ENCODE data around the gene ANKRD36.
"Not testable (repeated sequence)": the region's sequence is repeated elsewhere in the genome, so short reads cannot be mapped to it uniquely, and the experiment has no call there.

ANKRD36 gene

DNA sequence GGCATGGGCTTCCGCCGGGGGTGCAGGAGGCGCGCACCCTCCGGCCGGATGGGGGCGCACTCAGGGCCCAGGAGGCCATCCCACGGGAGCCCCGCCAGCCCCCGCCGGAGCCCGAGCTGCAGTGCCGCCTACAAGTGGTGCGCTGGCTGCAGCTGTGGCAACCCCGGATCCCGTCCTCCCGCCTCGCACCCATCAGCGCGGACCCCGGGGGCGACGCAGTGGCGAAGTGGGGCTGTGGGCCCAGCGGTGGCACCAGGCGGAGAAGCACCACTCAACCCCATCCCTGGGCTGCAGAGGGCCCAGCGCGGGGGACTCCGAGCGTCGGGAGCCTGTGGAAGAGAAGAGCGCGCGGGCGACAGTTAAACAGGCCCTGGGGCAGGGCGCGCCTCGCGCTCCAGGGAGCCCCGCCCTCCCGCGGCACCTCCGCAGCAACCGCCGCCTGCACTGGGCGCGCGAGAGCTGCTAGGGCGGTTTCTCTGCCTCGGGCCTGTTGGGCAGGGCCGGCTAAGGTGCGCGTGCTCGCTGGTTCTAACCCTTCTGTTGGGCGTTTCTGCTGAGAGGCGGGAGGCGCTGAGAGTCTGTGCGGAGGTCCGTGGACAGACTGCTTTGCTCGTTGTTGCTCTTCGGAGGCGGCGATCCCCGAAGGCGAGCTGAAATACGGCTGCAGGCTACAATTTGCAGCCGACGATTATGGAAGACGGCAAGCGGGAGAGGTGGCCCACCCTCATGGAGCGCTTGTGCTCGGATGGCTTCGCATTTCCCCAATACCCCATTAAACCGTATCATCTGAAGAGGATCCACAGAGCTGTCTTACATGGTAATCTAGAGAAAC is at the start of gene ANKRD36:
Gene ANKRD36, plus strand, starts transcription at position 104 of the 832 bp plus-strand sequence. Its CDS starts 587 bp downstream, at position 691.
- DNase-seq, result not testable (repeated sequence)

DNA sequence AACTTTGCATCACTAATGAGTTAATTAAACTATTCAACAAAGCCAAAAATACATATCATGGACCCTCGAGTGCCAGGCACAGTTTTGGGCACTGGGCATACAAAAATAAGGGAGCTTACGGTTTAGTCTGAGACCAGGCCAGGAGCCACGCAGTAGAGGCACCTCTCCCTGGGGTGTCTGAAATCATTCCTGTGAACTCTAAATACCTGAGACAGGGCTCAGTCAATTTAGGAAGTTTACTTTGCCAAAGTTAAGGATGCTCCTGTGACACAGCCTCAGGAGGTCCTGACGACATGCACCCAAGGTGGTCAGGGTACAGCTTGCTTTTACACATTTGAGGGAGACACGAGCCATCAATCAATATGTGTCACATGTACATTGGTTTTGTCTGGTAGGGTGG is 46.9 kb upstream of the ANKRD36 start:
- DNase-seq, result not testable (repeated sequence)

DNA sequence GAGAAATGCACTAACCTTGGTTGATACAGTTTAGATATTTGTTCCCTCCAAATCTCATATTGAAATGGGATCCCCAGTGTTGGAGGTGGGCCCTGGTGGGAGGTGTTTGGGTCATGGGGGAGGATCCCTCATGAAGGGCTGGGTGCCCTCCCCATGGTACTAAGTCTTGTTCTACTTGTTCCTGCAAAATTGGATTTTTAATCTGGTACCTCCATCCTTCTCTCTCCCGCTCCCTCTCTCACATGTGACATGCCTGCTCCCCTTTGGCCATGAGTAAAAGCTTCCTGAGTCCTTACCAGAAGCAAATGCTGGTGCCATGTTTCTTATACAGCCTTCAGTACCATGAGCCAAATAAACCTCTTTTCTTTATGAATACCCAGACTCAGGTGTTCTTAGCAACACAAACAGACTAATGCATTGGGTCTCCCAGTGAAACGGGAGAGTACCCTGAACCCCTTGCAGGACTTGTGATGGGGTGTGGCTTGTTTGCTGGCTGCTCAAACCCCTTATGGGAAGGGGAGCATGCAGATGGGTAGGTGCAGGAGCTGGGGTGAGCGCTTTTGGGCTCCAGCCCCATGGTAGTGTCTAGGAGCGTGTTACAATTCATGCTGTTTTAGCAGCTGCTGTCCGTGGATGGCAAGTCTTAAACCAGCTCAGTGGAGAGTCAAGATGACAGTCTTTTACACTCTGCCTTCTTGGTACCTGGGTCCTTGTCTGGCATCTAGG is 45.5 kb upstream of the ANKRD36 start:
- DNase-seq, result no peak

DNA sequence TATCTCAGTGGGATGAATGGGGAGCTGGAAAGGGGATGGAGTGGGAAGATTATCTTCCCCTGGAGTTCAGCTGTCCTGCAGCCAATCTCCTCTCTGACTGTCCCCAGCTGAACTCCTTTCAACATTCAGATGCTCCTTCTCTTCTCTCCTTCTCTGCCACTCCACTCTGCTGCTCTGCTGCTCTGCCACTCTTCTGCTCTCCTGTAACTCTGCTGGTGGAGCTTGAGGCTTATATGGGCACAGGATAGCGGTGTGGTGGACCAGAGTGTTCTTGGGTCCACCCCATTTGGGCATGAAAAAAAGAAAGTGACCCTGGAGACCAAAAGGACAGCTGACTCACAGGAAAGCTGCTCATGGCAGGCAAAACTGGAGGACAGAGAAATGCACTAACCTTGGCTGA is 44.9 kb upstream of the ANKRD36 start:
- DNase-seq, result no peak

DNA sequence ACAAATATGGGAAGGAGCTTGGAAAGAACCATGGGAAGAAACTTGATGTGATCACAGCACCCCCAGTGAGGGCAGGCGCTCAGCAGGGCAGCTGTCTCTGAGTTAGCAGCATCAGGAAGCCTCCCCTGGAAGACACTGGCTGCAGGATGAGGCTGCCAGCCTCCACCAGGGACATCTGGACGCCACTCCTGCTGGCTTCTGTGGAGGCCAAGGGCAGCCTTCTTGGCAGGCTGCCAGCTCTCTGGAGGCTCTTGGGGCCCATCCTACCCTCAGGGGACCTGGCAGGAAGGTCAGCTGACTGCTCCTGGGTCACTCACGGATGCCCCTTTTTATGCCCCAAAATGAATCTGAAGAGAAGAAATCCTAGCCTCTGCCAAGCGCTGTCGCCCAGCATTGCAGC is 44.2 kb upstream of the ANKRD36 start:
- DNase-seq, result not testable (repeated sequence)

DNA sequence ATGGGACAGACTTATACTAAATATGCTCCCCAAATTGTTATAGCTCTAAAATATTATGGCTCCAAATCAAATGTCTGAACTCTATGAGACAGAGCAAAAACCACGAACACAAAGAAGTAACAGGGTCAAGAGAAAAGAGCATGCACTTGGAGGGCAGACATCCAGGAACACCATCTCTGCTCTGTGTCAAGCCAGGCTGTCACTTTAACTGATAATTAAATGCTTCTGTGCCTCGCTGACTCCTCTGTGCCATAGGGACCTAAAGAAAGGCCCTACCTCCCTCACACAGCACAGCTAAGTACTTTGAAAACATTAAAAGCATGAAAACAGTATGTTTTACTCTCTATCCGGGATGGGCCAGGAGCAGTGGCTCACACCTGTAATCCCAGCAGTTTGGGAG is 42.0 kb upstream of the ANKRD36 start:
- DNase-seq, result not testable (repeated sequence)

DNA sequence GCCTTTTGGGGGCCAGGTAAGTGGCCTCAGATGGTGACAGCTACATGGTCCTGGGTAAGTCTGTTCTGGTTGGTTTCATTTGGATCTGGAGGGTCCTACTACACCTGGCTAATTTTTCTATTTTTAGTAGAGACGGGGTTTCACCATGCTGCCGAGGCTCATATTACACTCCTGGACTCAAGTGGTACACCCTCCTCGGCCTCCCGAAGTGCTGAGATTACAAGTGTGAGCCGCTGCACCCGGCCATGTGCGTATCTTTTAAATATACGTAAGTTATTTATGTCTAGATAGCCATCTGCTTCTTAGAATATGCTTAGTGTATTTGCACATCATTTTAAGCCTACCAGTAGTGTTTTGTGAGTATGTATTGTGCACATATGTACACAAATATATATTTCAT is 35.7 kb upstream of the ANKRD36 start:
- DNase-seq, result not testable (repeated sequence)

DNA sequence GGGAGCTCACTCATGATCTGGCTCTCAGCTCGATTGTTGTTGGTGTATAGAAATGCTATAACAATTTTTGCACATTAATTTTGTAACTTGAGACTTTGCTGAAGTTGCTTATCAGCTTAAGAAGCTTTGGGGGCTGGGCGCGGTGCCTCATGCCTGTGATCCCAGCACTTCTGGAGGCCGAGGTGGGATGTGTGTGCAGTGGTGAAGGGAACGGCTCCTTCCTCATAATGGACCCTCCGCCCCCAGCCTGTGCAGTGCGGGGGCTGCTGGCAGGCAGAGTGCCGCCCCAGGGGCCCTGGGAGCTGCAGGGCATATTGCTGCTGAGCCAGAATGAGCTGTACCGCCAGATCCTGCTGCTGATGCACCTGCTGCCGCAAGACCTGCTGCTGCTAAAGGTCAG is 32.1 kb upstream of the ANKRD36 start:
- DNase-seq, result not testable (repeated sequence)

DNA sequence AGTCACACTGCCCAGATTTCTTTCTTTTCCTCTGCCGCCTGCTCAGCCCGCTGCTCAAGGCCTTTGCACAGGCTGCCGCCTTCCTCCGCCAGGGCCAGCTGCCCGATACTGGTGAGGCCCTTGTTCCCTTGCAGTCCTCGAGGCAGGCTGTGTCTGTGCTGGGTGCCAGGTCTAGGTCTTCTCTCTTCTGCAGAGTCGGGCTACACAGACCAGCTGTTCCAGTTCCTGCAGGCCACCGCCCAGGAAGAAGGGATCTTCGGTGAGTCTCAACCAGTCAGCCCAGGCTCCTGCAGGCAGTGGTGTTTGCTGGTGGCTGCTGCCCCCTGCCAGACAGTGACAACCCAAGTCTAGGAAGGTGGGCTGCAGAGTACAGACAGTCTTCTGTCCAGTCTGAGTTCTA is 30.7 kb upstream of the ANKRD36 start:
- DNase-seq, result not testable (repeated sequence)

DNA sequence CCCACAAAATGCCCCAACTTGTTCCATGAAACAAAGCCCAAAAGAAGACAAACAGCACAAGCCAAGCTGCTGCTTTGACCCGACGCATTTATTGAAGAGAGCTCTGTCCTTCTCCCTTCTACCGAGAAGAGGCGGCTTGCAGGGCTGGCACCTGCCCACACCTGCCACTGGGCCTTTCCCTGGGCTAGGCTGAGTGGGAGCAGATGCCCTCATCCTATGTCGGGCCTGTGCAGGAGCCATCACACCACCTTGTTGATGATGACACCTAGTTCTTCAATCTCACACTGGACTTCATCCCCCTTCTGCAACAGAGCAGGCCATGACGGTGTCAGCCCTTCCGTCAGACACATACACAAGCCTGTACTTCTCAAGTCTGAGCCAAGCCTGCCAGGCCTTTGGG is 29.4 kb upstream of the ANKRD36 start:
- DNase-seq, result not testable (repeated sequence)

DNA sequence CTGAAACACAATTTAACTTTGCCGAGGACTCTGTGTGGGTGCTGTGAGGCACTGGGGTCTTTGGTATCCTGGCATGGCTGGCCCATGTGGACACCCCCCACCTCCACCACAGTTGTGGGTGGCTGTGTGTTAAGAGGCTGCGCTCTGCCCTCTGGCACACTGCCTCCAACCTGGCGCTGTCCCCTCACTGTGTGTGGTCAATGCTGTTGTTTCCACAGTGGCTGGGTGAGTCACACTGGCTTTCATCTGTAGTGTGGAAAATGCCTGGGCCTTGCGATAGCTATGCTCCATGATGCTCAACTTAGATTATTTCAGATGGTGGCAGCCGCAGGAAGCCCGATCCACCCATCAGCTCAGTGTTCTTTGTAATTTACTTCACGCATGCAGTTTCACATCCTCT is 27.9 kb upstream of the ANKRD36 start:
- DNase-seq, result not testable (repeated sequence)

DNA sequence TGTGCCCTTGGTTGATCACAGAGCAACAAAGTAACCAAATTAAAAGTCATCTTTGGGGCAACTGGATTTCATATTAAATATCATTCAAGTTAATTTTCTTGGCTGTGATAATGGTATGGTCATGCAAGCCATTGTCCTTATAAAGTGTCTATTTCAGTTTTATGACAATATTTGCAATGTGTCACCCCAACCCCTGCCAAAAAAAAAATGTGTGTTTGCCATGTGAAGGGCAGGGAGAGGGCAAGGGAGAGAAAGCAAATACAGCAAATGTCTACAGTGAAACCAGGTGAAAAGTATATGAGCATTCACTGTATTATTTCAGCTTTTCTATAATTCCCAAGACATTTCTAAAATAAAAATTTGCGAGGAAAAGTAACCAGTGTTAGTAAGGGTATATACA is 24.2 kb upstream of the ANKRD36 start:
- not testable (repeated sequence) for DNase-seq

DNA sequence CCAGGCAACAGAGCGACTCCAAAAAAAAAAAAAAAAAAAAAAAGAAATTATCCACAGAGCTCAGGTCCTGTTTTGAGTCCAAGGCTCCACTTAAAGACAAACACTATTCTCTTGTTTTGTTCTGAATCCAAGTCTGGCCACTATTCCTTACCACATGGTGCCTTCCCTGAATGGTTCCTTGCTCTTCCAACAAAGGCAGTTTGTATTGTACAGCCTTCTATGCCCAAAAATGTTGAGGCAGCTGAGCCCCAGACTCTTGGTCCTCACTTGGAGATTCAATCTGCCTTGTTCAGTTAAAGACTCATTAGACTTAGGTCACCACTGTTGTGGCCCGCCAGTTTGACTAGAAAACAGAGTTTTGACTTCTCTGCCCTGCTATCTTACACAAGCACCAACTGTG is 20.0 kb upstream of the ANKRD36 start:
- DNase-seq, result not testable (repeated sequence)

DNA sequence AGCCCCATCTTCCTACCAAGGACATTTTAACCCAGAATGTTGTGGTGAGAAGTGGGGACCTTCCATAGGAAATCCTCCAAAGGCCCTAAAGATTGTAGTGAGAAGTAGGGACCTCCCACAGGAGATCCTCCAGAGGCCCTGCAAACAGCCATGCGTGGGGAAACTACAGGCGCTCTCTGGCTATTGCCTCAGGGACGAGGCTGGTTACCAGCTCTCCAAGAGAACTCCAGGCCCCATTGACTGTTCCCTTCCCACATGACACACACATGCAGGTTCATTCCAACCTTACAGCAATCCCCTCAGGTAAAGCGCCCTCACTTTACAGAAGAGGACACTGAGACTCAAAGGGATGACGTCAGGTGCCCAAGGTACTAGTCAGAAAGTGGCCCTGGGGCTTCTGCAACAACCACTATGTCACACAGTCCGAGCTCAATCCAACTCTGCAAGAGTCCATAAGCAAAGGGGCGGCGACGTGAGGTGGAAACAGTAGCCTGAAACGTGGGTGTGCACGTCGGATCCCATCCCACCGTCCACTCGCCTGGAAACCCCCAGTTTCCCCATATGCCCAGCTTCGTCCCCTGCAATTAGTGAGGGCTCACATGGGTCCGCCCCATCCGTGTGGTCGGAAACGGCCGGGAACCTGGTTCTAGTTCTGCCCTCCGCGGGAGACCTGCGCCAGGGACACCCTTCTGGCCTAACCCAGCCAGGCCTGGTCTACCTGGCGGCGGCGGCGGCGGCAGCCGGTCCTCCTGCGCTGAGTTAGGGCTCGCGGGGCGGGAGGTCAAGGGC is 18.8 kb upstream of the ANKRD36 start:
- not testable (repeated sequence) for DNase-seq

DNA sequence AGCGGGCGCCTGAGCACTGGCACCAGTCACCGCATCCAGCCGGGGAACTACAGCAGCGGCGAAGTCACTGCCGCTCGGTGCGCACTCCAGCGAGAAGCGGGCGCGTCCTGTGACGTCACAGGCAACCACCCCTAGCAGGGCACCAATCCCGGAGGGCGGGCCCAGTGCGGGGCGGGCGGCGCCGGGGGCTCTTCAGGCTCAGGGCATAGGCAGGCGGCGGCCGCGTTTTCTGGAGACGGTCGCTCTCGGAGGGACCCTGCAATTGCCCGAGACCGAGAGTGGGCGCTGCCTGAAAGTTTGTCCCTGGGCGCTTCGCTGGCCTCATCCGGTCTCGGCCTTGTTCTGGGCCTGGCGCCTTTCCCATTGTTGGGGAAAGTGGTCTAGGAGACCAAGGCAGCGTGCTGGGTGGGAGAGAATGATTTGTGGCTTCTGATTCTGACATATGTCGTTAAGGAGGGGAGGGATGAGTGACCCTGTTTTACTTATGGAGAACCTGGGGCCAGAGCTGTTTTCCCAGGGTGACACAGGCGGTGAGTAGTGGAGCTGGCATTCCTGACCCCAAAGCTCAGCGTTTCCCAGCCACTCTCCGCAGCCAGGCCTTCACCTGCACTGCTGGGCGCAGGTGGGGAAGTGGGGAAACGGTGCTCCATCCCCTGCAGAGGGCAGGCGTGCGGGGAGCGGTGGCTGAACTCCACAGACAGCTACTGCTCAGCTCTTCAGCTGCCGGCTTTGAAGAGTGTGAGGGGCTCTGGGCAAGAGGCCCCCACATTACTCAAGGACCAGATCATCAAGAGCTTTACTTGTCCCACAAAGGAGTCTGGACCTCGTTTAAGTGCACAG is 18.0 kb upstream of the ANKRD36 start, which contains the start of gene FAHD2B:
Gene FAHD2B, minus strand, starts transcription at position 111 of the 840 bp plus-strand sequence. CDS start 3,176 bp downstream, outside the sequence.
- DNase-seq, result peak; percentile 29 to 41

DNA sequence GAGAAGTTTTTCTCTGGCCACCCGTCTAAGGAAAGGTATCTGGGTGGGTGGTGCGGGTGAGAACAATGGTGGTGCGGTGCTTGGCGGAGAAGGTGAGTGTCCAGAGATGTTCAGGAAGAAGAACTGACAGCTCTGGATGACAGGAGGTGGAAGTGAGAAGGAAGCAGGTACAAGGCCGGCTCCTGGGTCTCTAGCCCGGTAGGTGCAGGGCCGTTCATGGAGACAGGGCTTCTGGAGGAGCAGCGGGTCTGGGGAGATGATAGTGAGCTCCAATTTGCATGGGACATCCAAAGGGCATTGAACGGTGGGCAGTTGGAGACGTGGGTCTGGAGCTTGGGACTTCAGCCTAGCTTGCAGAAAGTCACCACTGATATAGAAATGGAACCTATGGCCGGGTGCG is 17.3 kb upstream of the ANKRD36 start:
- DNase-seq, result no peak

DNA sequence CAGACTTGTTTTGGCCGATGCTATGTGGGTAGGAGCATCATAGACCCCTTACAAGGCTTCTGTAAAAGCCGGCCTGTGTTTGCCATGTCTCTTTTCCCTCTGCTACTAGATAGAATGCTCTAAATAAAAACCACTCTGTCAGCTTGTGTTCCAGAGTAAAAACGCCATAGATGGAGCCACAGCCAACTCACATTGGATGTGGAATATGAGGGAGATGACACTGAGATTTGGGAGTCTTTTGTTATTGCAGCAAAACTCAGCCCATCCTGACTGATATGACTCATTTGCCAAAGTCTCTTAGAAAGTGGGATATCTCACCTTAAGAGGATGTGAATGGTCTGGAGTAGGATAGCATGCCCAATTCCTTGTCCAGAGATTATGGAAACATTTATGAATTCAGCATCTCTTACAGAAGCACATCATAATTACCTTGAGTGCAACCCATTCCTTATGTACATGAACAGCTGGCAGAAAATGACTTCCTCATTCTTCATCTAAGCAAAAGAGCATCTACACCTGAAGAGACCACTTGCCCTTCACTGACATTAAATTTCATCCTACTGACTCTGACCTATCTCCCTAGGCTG is 14.1 kb upstream of the ANKRD36 start:
- not testable (repeated sequence) for DNase-seq

DNA sequence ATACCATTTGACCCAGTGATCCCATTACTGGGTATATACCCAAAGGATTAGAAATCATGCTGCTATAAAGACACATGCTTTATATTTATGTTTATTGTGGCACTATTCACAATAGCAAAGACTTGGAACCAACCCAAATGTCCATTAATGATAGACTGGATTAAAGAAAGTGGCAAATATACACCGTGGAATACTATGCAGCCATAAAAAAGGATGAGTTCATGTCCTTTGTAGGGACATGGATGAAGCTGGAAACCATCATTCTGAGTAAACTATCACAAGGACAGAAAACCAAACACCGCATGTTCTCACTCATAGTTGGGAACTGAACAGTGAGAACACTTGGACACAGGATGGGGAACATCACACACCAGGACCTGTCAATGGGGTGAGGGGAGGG is 6.1 kb upstream of the ANKRD36 start:
- not testable (repeated sequence) for DNase-seq

DNA sequence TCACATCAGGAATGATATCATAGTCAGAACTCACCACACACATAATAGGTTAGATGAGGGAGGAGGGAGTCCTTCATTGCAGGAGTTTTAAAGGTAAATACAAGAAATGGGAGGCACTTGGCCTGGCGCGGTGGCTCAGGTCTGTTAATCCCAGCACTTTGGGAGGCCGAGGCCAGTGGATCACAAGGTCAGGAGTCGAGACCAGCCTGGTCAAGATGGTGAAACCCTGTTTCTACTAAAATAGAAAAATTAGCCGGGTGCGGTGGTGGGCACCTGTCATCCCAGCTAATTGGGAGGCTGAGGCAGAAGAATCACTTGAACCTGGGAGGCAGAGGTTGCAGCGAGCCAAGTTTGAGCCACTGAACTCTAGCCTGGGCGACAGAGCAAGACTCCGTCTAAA is 1.7 kb upstream of the ANKRD36 start:
- not testable (repeated sequence) for DNase-seq

DNA sequence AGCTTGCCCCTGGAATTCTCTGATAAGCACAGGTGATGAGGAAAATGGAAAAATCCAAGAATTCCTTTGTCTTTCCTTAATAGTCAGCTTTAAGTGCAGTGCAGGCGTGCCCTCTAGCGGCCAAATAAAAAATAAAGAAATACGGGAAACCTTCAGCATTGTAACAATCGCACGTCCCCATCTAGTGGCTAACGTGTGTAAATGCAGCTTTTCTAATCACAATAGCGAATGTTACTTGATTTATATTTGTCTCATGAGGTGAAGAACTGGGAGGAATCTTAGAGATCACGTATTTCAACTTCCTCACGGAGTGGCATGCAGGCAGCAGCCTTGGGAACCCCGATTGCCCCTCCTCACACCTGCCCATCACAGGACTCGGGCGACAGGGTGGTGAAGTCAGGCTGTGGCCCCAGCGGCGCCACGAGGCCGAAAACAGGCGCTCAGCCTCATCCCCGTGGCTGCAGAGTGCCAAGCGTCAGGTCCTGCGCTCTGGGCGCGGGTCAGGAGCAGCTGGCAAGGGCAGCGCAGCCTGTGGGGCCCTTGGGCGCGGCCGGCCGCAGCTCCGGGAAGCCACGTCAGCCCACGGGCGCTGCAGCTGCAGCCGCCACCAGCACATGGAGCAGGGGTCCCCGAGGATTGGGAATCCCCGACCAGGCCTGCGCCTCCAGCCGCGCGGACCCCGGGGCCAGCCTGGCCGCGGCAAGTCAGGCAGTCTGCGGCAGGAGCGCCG is 468 bp upstream of the ANKRD36 start:
- DNase-seq, result not testable (repeated sequence)

DNA sequence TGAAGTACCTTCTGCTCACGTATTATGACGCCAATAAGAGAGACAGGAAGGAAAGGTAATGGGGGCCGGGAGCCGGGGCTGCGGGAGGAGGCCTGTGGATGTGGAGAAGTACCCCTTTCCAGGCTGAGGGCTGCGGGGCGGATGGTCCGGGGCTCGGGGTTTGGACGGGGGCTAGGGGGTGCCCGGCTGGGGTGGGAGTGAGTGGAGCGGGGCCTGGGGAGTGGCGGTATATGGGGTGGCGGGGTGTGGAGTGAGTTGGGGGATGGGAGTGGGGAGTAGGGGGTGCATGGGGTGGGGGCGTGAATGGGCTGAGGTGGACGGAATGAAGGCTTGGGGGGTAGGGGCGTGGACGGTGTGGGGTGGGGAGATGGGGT is 916 bp downstream of the ANKRD36 start:
- DNase-seq, result not testable (repeated sequence)
